ENCODE measurements around the gene DDX17.

DDX17 gene

GRCh38 chr22:38433871-38434270, 72.2 kb downstream of the DDX17 start:
- TF ChIP-seq PKNOX1 (IDR thresholded peaks at IDR 0.05) (no peak), BHLHE40 (IDR thresholded peaks at IDR 0.05; ENCODE audit: borderline replicate concordance) (no peak), ELF4 (IDR thresholded peaks at IDR 0.05) (no peak), HDGF (IDR thresholded peaks at IDR 0.05; ENCODE audit: borderline replicate concordance) (no peak), TARDBP (IDR thresholded peaks at IDR 0.05) (no peak), LEF1 (IDR thresholded peaks at IDR 0.05; ENCODE audit: borderline replicate concordance) (no peak), SUZ12 (IDR thresholded peaks at IDR 0.05) (no peak), FOXM1 (IDR thresholded peaks at IDR 0.05; ENCODE audit: borderline replicate concordance) (no peak), NFRKB (IDR thresholded peaks at IDR 0.05) (no peak), FOXA1 (IDR thresholded peaks at IDR 0.05) (no peak), L3MBTL2 (conservative IDR thresholded peaks at IDR 0.05) (no peak), SP1 (IDR thresholded peaks at IDR 0.05) (no peak), ARNT (IDR thresholded peaks at IDR 0.05) (no peak)
- POLR2A ChIA-PET, result interaction anchor here (1.5 kb wide), 1 partner anchor 15 kb away, joined by 4 read pairs; no protein-coding TSS in a partner anchor
- CTCF ChIA-PET, result interaction anchor here (0.5 to 1.6 kb wide), 3 partner anchors 10 to 735 kb away, joined by 3 to 9 read pairs (median 3); partner anchors contain the start of gene KDELR3
- DNase-seq (ENCODE audit: extremely low spot score), result no peak

All from HEK293T (cell line).